Measurements from ENCODE around the gene PTPRN2.

GRCh38 chr7:158129037-158130022 is 458.3 kb downstream of the PTPRN2 start:
- no peak for TF ChIP-seq POLR2A (conservative IDR thresholded peaks at IDR 0.05)
- TF ChIP-seq REST (IDR thresholded peaks at IDR 0.05; ENCODE audit: borderline replicate concordance) = no peak
- TF ChIP-seq REST (CRISPR knock-in tag; IDR thresholded peaks at IDR 0.05; ENCODE audit: low read depth) = no peak
- TF ChIP-seq, protein P1, sequence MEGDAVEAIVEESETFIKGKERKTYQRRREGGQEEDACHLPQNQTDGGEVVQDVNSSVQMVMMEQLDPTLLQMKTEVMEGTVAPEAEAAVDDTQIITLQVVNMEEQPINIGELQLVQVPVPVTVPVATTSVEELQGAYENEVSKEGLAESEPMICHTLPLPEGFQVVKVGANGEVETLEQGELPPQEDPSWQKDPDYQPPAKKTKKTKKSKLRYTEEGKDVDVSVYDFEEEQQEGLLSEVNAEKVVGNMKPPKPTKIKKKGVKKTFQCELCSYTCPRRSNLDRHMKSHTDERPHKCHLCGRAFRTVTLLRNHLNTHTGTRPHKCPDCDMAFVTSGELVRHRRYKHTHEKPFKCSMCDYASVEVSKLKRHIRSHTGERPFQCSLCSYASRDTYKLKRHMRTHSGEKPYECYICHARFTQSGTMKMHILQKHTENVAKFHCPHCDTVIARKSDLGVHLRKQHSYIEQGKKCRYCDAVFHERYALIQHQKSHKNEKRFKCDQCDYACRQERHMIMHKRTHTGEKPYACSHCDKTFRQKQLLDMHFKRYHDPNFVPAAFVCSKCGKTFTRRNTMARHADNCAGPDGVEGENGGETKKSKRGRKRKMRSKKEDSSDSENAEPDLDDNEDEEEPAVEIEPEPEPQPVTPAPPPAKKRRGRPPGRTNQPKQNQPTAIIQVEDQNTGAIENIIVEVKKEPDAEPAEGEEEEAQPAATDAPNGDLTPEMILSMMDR (IDR thresholded peaks at IDR 0.05 in 2 of 3, conservative IDR thresholded peaks at IDR 0.05 in 1 of 3; ENCODE audit: insufficient read depth in 2 of 3, low read depth in 1 of 3, low read length in 3 of 3) = no peak
- no peak for TF ChIP-seq FOSL1 (tag; conservative IDR thresholded peaks at IDR 0.05)
- no peak for TF ChIP-seq PHB (CRISPR knock-in tag; IDR thresholded peaks at IDR 0.05)
- TF ChIP-seq MXI1 (IDR thresholded peaks at IDR 0.05; ENCODE audit: low read depth, low read length) = no peak
- TF ChIP-seq, protein P2, sequence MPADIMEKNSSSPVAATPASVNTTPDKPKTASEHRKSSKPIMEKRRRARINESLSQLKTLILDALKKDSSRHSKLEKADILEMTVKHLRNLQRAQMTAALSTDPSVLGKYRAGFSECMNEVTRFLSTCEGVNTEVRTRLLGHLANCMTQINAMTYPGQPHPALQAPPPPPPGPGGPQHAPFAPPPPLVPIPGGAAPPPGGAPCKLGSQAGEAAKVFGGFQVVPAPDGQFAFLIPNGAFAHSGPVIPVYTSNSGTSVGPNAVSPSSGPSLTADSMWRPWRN (IDR thresholded peaks at IDR 0.05; ENCODE audit: low read depth) = no peak
- no peak for TF ChIP-seq RAD21 (CRISPR knock-in tag; conservative IDR thresholded peaks at IDR 0.05 in 1 of 2, IDR thresholded peaks at IDR 0.05 in 1 of 2)
- TF ChIP-seq NR2C2 (CRISPR knock-in tag; IDR thresholded peaks at IDR 0.05) = no peak
- TF ChIP-seq NR2C2 (tag; IDR thresholded peaks at IDR 0.05) = no peak
- no peak for TF ChIP-seq ZNF174 (CRISPR knock-in tag; IDR thresholded peaks at IDR 0.05)
- TF ChIP-seq RNF2 (IDR thresholded peaks at IDR 0.05) = no peak
- TF ChIP-seq, protein P3, sequence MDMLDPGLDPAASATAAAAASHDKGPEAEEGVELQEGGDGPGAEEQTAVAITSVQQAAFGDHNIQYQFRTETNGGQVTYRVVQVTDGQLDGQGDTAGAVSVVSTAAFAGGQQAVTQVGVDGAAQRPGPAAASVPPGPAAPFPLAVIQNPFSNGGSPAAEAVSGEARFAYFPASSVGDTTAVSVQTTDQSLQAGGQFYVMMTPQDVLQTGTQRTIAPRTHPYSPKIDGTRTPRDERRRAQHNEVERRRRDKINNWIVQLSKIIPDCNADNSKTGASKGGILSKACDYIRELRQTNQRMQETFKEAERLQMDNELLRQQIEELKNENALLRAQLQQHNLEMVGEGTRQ (CRISPR knock-in tag; IDR thresholded peaks at IDR 0.05) = no peak
- TF ChIP-seq HIVEP1 (CRISPR knock-in tag; IDR thresholded peaks at IDR 0.05) = no peak
- no peak for TF ChIP-seq ZNF253 (CRISPR knock-in tag; conservative IDR thresholded peaks at IDR 0.05)
